Fibroblast of the conjunctiva (primary cell): ENCODE data around the gene FAM193A.
"Not testable (repeated sequence)": the region's sequence is repeated elsewhere in the genome, so short reads cannot be mapped to it uniquely, and the experiment has no call there.

Source experiments
- DNase-seq: peaks from one replicate; pipeline ENCODE4 v3.0.0-alpha.2; 2010; ENCODE audit warnings: low read depth

FAM193A gene

GRCh38 chr4:2728221-2728620, 191.8 kb downstream of the FAM193A start:
- no peak for DNase-seq

- DNase-seq: no peak
These were observed 192.5 kb downstream of the FAM193A start for GRCh38 chr4:2728806-2729532.

DNA sequence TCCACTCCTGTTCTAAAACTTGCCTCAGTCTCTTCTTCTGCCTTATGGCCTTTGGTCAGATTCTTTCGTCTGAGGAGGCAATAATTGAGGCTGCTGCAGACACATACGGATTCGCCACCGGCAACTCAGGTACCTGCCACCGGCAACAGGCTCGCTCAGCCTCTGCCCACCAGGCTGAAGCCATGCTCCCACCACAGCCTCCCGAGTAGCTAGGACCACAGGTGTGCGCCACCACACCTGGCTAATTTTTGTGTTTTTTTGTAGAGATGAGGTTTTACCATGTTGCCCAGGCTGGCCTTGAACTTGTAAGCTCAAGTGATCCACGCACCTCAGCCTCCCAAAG, 193.1 kb downstream of the FAM193A start:
- no peak for DNase-seq

DNA sequence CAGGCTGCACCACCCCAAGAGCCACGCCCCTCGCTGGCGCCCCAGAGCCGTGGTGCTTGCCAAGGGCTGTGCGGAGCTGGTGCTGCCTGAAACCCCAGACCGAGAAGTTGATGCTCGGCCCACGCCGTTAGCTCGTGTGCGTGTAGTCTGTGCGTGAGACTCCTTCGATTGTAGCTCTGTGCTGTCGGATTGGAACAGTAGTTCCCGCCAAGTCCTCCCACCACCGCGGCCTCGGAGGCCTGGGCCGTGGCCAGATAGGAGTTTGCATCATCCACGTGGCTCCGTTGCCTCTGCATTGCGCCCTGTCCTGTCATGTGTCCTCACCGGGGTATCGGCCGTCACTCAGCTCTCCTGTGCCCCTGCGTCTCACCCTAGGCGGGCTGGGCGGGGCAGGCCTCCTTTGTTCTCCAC, 195.5 kb downstream of the FAM193A start:
- no peak for DNase-seq

GRCh38 chr4:2732526-2732925, 196.1 kb downstream of the FAM193A start:
- DNase-seq: no peak

DNA sequence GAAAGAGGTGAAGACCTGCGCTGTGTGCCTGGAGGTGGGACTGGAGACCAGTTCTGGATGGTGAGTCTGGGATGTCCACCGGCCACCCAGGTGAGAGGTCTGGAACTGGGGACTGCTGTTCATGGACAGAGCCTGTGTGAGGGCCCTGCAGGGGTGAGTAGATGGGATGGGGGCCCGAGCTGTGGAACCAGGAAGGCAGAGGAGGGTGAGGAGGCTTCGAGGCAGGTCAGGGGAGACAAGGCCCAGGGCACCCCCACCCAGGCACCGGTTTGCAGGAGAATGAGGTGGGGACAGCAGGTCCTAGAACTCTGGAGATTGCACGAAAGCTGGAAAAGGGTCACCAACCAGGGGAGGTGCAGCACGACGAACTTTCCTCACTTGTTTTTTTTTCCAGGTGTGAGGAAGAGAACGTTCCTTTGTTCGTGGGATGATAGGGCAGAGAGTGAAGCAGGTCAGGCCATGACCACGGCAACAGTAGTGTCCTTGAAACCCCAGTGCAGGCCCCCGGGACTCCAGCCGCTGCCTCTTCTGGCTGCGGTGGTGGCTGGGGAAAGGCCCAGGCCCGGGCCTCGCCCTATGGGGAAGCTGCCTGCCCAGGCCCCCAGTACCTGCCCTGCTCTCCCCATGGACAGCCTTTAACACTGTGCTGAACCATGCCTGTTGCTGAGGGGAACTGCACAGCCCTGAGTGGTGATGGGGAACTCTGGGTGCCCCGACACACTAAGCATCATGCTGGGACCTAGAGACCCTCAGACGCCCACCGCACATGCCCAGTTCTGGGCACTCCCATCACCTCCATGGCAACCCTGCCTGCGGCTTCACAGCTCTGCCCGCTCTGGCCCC, 196.8 kb downstream of the FAM193A start:
- no peak for DNase-seq

- DNase-seq: no peak
These were observed 197.6 kb downstream of the FAM193A start for GRCh38 chr4:2733844-2734574.

DNA sequence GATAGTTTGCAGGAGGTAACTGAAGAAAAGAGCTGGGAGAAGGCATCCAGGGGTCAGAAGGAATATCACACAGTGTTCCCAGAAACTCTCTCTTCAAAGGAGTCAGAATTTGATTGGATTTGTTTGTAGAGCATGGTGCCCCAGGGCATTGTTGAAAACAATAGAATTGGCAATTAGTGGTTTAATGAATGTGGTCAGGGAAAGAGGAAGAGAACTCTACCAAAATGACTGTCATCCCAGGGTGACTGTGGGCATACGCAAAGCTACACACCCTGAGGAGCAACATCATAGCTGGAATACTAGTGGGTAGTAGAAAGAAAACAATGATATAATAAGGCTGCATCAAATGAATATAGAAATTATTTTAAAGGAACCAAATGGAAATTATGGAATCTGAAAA, 198.2 kb downstream of the FAM193A start:
- no peak for DNase-seq

GRCh38 chr4:2735869-2736268, 199.4 kb downstream of the FAM193A start:
- DNase-seq: no peak

- DNase-seq: not testable (repeated sequence)
These were observed 201.8 kb downstream of the FAM193A start for GRCh38 chr4:2738296-2738695.

- no peak for DNase-seq
These were observed 205.2 kb downstream of the FAM193A start for GRCh38 chr4:2741626-2742025.

DNA sequence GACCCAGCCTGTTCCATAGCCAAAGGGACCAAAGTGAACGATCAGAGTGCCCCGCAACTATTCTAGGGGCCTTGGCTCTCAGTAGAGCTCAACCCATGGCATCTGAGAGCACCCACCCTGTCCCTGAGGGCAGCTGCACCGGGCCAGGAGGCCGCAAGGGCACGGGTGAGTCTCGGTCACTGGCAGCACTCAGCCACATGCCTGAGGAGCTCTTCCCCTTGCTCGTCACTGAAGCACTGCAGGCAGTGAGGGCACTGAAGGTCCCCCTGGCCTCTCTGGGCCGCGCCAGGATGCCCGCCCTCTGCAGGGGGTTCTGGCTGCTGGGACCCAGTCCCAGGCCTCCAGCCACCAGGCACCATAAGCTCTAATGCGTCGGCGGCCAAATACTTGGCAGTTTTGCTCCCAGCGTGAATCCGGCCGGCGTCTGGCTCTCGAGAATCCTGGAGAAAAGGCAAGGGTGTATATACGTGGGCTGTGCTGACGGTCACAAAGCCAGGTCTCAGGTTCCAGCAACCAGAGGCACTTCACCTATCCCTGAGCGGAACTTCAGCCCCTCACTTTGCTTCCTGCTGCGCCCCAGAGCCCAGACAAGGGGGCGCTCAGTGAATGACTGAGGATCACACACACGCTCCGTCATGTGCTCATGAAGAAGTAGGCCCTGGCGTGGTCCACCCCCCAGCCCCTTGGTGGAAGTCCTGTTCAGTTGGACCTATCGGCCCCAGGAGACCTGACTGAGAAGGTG, 205.8 kb downstream of the FAM193A start:
- DNase-seq: no peak

- DNase-seq: no peak
These were observed 206.5 kb downstream of the FAM193A start for GRCh38 chr4:2742823-2743517.

DNA sequence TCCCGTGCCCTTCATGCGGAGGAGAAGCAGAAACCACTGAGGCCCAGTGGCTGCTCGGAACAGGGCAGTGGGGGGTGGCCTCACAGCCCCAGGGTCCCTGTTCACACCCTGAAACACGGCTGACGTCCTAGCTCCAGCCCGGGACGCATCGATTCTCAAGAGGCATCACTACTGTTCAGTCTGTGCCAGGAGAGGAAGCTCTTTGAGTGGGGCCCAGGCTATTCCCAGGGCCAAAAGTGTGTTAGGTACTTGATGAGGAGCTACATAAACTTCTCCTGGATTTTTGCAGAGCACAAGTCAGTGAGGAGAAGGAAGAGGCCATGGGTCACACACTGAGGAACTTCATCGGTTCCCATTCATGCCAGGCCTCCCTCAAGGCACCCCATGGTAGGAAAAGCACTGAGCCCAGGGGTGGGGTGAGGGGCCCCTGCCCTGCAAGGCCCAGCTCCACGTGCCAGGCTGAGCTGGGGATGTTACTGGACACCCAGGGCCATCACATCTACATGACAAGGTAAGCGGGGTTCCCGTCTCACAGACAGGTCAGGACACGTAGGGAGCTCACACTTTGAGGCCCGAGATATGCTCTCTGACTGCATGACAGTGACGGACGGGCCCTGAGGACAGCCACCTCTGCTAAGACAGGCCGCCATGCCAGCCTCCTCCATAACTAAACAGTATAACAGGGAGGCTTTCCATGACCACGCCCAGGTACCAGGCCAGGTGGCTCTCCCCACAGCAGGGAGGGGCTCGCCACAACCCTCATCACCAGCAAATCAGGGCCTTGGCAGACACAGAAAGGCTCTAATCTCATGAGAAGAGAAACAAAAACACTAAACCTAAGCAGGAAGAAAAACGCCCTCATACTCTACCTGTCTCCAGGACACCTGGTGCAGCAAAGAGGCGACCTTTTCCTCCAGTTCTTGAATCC, 207.3 kb downstream of the FAM193A start:
- no peak for DNase-seq

GRCh38 chr4:2744576-2745270, 208.3 kb downstream of the FAM193A start:
- DNase-seq: no peak

GRCh38 chr4:2745516-2745915, 209.1 kb downstream of the FAM193A start:
- no peak for DNase-seq

GRCh38 chr4:2745981-2746806, 209.7 kb downstream of the FAM193A start:
- DNase-seq: no peak

DNA sequence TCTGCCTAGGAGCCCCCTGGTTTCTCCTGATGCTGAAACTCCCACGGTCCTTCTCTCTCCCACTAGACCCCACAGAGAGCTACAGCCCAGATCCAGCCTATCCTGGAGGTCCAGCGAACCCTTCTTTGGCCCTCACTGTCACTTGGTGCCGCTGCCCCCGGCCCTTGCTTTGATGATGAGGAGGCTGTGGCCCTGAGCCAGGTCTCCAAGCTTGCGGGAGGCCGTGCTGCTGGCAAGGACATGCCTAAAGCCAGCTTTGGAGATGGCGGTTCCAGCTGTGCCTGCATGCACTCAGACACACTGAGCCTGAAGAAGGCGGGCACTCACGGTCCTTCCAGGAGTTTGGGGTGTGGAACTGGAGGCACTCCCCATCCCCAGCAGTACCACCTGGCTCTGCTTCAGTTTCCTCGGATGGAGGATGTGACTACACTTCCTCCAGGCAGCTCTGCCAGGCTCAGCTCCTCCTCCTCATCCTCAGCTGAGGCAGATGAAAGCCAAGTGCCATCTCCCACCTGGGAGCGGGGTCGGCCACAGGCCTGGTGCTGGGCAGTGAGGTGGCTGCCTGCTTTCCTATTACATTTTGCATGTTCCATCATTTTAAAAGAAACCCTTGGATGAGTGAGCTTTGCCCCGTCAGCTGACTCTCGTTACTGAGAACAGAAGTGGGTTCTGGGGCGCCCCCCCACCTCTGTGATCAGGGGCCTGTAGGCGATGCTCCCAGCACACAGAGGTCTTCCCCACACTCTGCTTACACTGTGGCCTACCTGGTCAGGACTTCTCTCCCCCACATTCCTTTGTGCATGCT, 210.6 kb downstream of the FAM193A start:
- DNase-seq: no peak
